ENCODE results near the gene CADPS2.

GRCh38 chr7:122577449-122578003 lies 308.7 kb downstream of the CADPS2 start:
- TF ChIP-seq CTCF (IDR thresholded peaks at IDR 0.05) (no peak), POLR2A (IDR thresholded peaks at IDR 0.05) (no peak)
